ENCODE data around the gene KIAA0513.

GRCh38 chr16:85112364-85112763, 84.8 kb downstream of the KIAA0513 start, which contains the start of gene CIBAR2:
- no peak for TF ChIP-seq POLR2A (IDR thresholded peaks at IDR 0.05)
- no peak for TF ChIP-seq CTCF (IDR thresholded peaks at IDR 0.05)

Measured in heart left ventricle (tissue), 13 donors.